Stimulated activated CD4-positive, alpha-beta T cell treated with anti-CD3 and anti-CD28 coated beads, Interleukin-12 subunit alpha, Interleukin-12 subunit beta, amount 100 ng/mL, for 48 hours (primary cell): ENCODE results near the gene BEST3.

Source experiments
- DNase-seq, 3 donors: peaks; one replicate each; pipeline ENCODE4 v3.0.0-alpha.2; 2020; ENCODE audit warnings: low read depth in 2 of 3, low spot score in 1 of 3

BEST3 gene

GRCh38 chr12:69698769-69699540, at the start of gene BEST3:
BEST3 (minus strand) TSS chr12:69699303; CDS start chr12:69697798, 1,505 bp downstream.
- DNase-seq, result no peak

DNA sequence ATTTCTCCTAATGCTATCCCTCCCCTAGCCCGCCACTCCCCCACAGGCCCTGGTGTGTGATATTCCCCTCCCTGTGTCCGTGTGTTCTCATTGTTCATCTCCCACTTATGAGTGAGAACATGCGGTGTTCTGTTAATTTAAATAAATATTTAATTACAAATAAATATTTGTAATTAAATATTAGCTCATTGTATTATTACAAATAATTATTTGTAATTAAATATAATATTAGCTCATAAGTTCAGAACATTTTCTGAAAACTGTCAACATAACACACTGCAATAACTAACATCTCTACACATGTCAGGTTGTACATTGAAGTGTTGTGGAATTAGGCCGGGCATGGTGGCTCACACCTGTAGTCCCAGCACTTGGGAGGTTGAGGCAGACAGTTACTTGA, 45.0 kb upstream of the BEST3 start:
- no peak for DNase-seq

DNA sequence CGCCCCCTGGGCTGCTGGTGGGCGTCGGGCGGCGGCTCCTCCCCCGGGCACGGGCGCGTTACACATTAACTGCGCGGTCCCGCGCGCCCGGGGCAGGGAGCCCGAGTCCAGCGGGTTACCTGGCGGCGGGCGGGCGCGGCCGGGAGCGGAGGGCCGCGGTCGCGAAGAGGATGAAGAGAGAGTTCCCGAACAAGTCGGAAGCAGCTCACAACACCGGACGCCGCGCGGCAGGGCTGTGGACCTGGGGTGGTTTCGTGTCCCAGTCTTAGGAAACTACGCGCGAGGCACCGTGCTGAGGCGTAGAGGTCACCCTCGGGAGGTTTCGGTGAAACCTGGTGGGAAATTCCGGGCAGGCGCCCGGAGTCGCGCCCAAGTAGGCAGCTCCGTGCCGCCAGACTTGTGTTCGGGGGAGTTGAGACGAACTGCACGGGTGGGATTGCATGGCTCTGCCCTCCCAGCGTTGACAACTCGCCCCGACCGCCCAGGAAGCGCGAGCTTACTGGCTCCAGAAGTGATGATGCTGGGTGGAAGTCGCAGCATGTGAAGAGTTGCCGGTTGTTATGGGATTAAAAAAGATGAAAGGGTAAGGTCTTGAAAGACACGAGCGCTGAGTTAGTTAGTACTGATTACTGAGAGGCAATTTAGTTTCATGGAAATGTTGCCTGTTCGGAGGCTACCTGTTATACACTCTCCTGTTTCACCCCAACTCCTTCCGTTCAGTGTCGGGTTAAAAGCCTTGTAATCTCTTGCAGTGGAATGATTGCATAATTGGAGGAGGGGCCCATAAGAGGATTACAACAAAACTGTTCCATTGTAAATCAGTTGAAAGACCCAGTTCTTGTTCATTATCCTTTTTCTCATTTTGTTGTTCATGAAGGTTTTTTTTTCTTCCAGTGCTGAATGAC, 40.4 kb upstream of the BEST3 start:
- peak; percentile 15 to 47 (median 17) for DNase-seq

- DNase-seq, result peak; percentile 86 to 94 (median 94)
Observed at GRCh38 chr12:69738351-69739286, 39.5 kb upstream of the BEST3 start, which contains the start of gene RAB3IP. RAB3IP (plus strand) TSS chr12:69738860; CDS start chr12:69755409, 16,549 bp downstream.

GRCh38 chr12:69733638-69734037, 34.5 kb upstream of the BEST3 start:
- no peak for DNase-seq

- no peak for DNase-seq
Observed at GRCh38 chr12:69732088-69732487, 33.0 kb upstream of the BEST3 start.

DNA sequence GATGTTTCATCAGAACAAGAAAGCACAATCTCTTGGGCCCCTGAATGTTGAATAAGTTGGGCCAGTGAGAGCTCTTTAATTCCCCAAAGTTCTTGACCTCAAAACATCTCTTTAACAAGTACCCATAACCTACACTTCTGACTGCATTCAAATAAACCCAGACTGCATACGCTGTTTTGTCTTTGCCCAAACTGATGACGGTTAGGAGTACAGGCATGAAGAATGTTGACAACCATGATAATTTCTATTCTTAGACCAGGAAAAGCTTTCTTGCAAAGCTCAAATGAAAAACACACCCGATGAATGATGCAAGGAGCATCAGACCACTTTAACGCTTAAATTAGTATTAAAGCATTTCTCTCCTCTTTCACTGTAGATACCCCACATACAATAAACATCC, 27.8 kb upstream of the BEST3 start:
- DNase-seq, result no peak

- no peak for DNase-seq
Observed at GRCh38 chr12:69720750-69721149, 21.6 kb upstream of the BEST3 start.

- no peak for DNase-seq
Observed at GRCh38 chr12:69719336-69720316, 20.5 kb upstream of the BEST3 start.

DNA sequence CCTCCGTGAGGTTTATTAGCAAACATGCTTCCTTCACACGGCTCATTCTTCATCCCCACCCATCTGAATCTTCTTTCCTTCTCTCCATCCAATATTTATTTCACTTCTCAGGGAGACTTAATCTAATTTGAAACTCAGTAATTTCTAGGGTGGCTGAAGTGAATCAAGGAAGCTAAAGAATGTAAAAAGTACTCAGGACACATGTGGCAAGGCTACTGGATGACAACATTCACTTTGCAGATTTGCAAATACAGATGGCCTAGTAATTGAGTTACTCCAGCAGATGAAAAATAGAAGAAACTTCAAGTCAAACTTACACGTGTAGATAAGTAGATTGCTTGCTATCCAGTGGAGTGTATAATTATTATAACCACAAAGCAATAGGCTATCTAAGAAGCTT, 15.4 kb upstream of the BEST3 start:
- DNase-seq, result no peak

GRCh38 chr12:69712826-69713225, 13.7 kb upstream of the BEST3 start:
- DNase-seq, result no peak

- DNase-seq, result no peak
Observed at GRCh38 chr12:69708649-69709048, 9.5 kb upstream of the BEST3 start.

DNA sequence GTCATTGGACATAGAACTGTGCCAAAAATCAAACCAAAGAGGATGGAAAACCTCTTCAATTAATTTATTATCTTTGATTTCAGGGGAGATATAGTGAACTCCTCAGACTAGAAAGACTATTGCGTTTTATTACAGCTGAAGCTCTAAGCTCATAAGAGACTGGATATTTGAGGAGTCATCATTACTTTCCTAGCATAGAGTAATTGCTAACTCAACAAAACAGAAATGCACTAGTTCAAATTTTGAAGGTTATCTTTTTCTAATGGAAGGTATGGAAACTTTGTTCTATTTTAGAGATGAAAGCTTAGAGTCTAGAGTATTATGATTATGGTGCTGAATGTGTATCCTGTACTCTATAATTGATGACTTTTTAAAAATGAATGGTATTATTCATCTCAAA, 5.3 kb upstream of the BEST3 start:
- no peak for DNase-seq

DNA sequence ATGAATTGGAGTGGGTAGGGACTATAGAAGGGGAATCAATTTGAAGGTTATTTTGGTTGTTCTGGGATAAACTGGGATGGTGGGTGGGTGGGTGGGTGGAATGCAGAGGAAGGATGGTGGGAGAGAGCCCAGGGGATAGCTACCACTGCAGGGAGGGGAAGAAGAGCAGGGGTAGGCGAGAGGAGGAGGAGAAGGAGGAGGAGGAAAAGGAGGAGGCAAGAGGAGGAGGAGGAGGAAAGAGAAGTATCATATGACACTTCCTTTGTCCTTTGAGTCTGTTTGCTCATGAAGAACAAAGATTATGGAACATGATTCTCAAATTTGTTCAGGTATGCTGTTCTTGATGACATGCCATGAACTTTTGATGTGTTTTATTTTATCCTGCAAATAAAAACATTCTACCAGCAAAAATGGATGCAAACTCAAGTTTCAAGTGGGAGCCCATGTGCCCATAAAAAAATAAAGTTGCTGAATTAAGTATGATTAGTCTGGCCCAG, 4.1 kb upstream of the BEST3 start:
- DNase-seq, result no peak

DNA sequence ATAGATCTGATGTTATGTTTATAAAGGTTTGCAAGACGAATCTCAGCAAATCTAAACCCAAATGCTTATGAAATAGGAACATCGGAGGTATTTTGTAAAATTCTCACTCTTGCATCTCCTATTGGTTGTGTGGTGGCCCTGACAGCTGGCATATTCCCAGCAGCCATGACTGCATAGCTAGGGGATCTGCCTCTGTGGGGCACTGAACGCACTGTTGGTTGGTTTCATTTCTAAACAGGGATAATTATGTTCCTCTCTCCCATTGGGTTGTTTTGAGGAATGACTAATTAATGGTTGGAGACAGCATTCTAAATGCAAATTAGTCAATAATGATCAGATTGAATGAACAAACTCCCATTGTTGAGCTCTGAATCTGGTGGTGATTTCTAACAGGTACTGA, 2.7 kb upstream of the BEST3 start:
- no peak for DNase-seq

DNA sequence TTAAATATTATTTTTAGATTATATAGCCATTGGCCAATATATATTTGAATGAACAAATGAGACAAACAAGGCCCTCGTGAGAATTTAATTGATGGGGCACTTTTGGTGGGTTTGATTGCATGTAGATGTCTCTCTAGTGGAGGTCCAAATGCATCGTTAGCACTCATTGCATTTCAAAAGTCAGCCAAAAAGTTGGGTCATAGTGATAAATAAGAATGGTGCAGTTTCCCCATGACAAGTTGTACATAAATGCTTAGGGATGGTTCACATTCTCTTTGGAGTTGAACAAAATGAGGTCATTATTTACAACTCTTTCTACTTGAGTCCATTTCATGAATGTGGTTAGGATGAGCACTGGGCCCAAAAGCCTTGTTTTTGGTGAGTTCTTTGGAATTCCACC, 1.0 kb downstream of the BEST3 start:
- DNase-seq, result no peak

GRCh38 chr12:69694123-69694522, 5.0 kb downstream of the BEST3 start:
- no peak for DNase-seq

DNA sequence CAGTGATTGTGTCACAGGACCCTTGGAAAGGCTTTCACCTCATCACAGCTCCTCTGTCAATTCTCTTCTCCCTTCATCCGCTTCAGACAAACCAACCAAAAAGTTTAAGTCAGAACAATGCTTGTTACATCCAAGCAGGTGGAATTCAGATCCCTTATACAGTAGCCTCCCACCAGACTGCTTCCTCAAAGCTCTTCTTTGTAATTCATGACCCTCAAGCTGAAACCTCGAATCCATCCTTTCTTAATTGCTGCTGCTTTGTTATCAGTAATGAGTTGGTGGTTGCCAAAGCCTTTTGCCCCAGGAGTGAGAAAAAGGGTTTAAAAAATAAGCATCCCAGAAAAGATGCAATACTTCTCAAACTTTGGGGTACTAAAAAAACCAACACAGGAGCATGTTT, 9.5 kb downstream of the BEST3 start:
- no peak for DNase-seq
